ENCODE measurements around the gene ELK1. TPM values are rescaled to one million over a fixed set of nuclear protein-coding genes. Genes with fewer than 3 reads are reported as not detected.

The ELK1 gene
- total RNA-seq, 1 experiment from 2014 or later, result 22.0 TPM

- Histone ChIP-seq H3K9me3 (ENCODE audit: insufficient read depth, low read depth) (no peaks in the 10 kb centered on the region), H3K4me1 (replicated peaks; ENCODE audit: insufficient read depth) (no peaks in the 10 kb centered on the region), H3K79me2 (ENCODE audit: low read depth) (no peaks in the 10 kb centered on the region), H3K27ac (no peak within 1 kb of the TSS), H3F3A (ENCODE audit: insufficient read depth, low read depth) (no peaks in the 10 kb centered on the region), H4K20me1 (ENCODE audit: insufficient read depth) (no peaks in the 10 kb centered on the region), H3K27me3 (ENCODE audit: insufficient read depth, low read depth) (no peaks in the 10 kb centered on the region), H3K36me3 (ENCODE audit: low read depth) (no peaks in the 10 kb centered on the region), H2AFZ (no peak within 1 kb of the TSS), H3K4me2 (no peak within 1 kb of the TSS), H3K4me3 (no peak within 1 kb of the TSS), H3K9me2 (ENCODE audit: insufficient read depth) (no peaks in the 10 kb centered on the region)
- CTCF ChIA-PET, result no interaction called here
- BruUV-seq (replicated peaks), result no TSS peak
- intact Hi-C loops (cut with micrococcal nuclease; ENCODE audit: unreplicated experiment), result no loop called here
- POLR2A ChIA-PET (ENCODE audit: unreplicated experiment), result interaction anchor here (0.8 kb wide), 1 partner anchor 384 kb away, joined by 28 read pairs; no protein-coding TSS in a partner anchor
- DNase-seq, result no peak
- TF ChIP-seq EZH2 (IDR thresholded peaks at IDR 0.05; ENCODE audit: low read depth), result no peak
- no peak for TF ChIP-seq CTCF (conservative IDR thresholded peaks at IDR 0.05)
Observed at GRCh38 chrX:47629419-47630200, 20.8 kb downstream of the ELK1 start, which contains the start of gene CFP. Gene CFP (minus strand): TSS chrX:47629930. CDS start chrX:47629844, 86 bp downstream.

GRCh38 chrX:47628982-47629381, 21.4 kb downstream of the ELK1 start:
- Histone ChIP-seq H3K4me1 (replicated peaks; ENCODE audit: insufficient read depth) (no peaks in the 10 kb centered on the region), H4K20me1 (ENCODE audit: insufficient read depth) (no peaks in the 10 kb centered on the region), H3K27ac (no peak overlapping the region), H3K36me3 (ENCODE audit: low read depth) (no peaks in the 10 kb centered on the region), H3K4me2 (no peak overlapping the region), H3K9me2 (ENCODE audit: insufficient read depth) (no peaks in the 10 kb centered on the region), H3K79me2 (ENCODE audit: low read depth) (no peaks in the 10 kb centered on the region), H3K4me3 (no peak overlapping the region), H3K9me3 (ENCODE audit: insufficient read depth, low read depth) (no peaks in the 10 kb centered on the region), H3F3A (ENCODE audit: insufficient read depth, low read depth) (no peaks in the 10 kb centered on the region), H2AFZ (no peak overlapping the region), H3K27me3 (ENCODE audit: insufficient read depth, low read depth) (no peaks in the 10 kb centered on the region)
- ChIA-PET CTCF (no interaction called here), POLR2A (ENCODE audit: unreplicated experiment) (interaction anchor here (0.8 kb wide), 1 partner anchor 384 kb away, joined by 28 read pairs; no protein-coding TSS in a partner anchor)
- intact Hi-C loops (cut with micrococcal nuclease; ENCODE audit: unreplicated experiment), result no loop called here
- no peak for DNase-seq
- no peak; the same call in 1 of the 2 replicates for TF ChIP-seq CTCF (conservative IDR thresholded peaks at IDR 0.05)
- no peak for TF ChIP-seq EZH2 (IDR thresholded peaks at IDR 0.05; ENCODE audit: low read depth)
- no TSS peak for BruUV-seq (replicated peaks)

GRCh38 chrX:47625365-47625764, 25.0 kb downstream of the ELK1 start:
- Histone ChIP-seq H3K4me1 (replicated peaks; ENCODE audit: insufficient read depth) (no peaks in the 10 kb centered on the region), H4K20me1 (ENCODE audit: insufficient read depth) (no peaks in the 10 kb centered on the region), H3F3A (ENCODE audit: insufficient read depth, low read depth) (no peaks in the 10 kb centered on the region), H3K79me2 (ENCODE audit: low read depth) (no peaks in the 10 kb centered on the region), H3K4me2 (no peak overlapping the region), H3K27me3 (ENCODE audit: insufficient read depth, low read depth) (no peaks in the 10 kb centered on the region), H3K4me3 (no peak overlapping the region), H3K9me2 (ENCODE audit: insufficient read depth) (no peaks in the 10 kb centered on the region), H2AFZ (no peak overlapping the region), H3K27ac (no peak overlapping the region), H3K36me3 (ENCODE audit: low read depth) (no peaks in the 10 kb centered on the region), H3K9me3 (ENCODE audit: insufficient read depth, low read depth) (no peaks in the 10 kb centered on the region)
- no peak for DNase-seq
- ChIA-PET POLR2A (ENCODE audit: unreplicated experiment) (no interaction called here), CTCF (no interaction called here)
- intact Hi-C loops (cut with micrococcal nuclease; ENCODE audit: unreplicated experiment), result no loop called here
- no TSS peak for BruUV-seq (replicated peaks)
- no peak for TF ChIP-seq EZH2 (IDR thresholded peaks at IDR 0.05; ENCODE audit: low read depth)
- TF ChIP-seq CTCF (conservative IDR thresholded peaks at IDR 0.05), result no peak

All from PC-9 (cell line).